IMR-90 (cell line): ENCODE measurements around the gene RNF130. TPM values are rescaled to one million over a fixed set of nuclear protein-coding genes. Genes with fewer than 3 reads are reported as not detected.

ENCODE experiments used
- ATAC-seq: fragments of 200-7000 bp; cut with Tn5 transposase; 2 replicates; pipeline ENCODE4 v1.9.1; 2020; ENCODE audit warnings: low read depth, mild to moderate bottlenecking, moderate library complexity
- BruUV-seq: library from RNA; stranded (reverse); fragments of 400-500 nt; replicated peaks from 2 replicates; lab custom pipeline; 2021; lab: Mats Ljungman, UMichigan
- CTCF ChIA-PET: fragments of 300-600 bp; formaldehyde crosslinking; extraction: SDS; loops from one replicate; lab custom pipeline; 2021; ENCODE audit warnings: antibody characterized with exemption; lab: Yijun Ruan, JAX
- POLR2A ChIA-PET: fragments of 300-600 bp; sonication (Branson Sonifier 250); formaldehyde crosslinking; loops from one replicate; lab custom pipeline; 2022; ENCODE audit warnings: antibody characterized with exemption; ENCODE audit not compliant: unreplicated experiment; lab: Charles Lee
- DNase-seq: peaks from one replicate; pipeline ENCODE4 v3.0.0; 2013
- H2AFZ ChIP-seq: replicated peaks from 2 replicates; pipeline ENCODE3; 2013; ENCODE audit warnings: low read length, mild to moderate bottlenecking; ENCODE audit not compliant: poor library complexity
- H2AK5ac ChIP-seq: 2 replicates; pipeline ENCODE4 v1.6.1; 2013; ENCODE audit warnings: low read depth, low read length, inconsistent platforms
- H2AK9ac ChIP-seq: replicated peaks from 2 replicates; pipeline ENCODE3; 2013; ENCODE audit warnings: mild to moderate bottlenecking, low read depth, low read length, moderate library complexity; ENCODE audit not compliant: poor library complexity
- H2BK120ac ChIP-seq: 2 replicates; pipeline ENCODE4 v1.6.1; 2013; ENCODE audit warnings: low read depth, low read length, inconsistent platforms
- H2BK15ac ChIP-seq: 3 replicates; pipeline ENCODE4 v1.6.1; 2013; ENCODE audit warnings: low read depth, low read length, inconsistent platforms
- H2BK20ac ChIP-seq: 2 replicates; pipeline ENCODE4 v1.6.1; 2013; ENCODE audit warnings: low read depth, mild to moderate bottlenecking, inconsistent platforms, low read length, moderate library complexity
- H2BK5ac ChIP-seq: 2 replicates; pipeline ENCODE4 v1.6.1; 2013; ENCODE audit warnings: mild to moderate bottlenecking, low read depth, low read length, inconsistent platforms; ENCODE audit not compliant: poor library complexity, severe bottlenecking
- H3K14ac ChIP-seq: replicated peaks from 2 replicates; pipeline ENCODE4 v1.6.1; 2013; ENCODE audit warnings: low read depth, low read length, inconsistent platforms
- H3K18ac ChIP-seq: 2 replicates; pipeline ENCODE4 v1.6.1; 2013; ENCODE audit warnings: low read depth, low read length, control low read depth
- H3K23ac ChIP-seq: 2 replicates; pipeline ENCODE4 v1.6.1; 2013; ENCODE audit warnings: low read depth, low read length, inconsistent platforms
- H3K27ac ChIP-seq: 2 replicates; pipeline ENCODE4 v1.5.1; 2013; ENCODE audit warnings: mild to moderate bottlenecking, control low read depth, low read length; ENCODE audit not compliant: insufficient read depth
- H3K27me3 ChIP-seq: 2 replicates; pipeline ENCODE4 v1.6.1; 2013; ENCODE audit warnings: low read length; ENCODE audit not compliant: control insufficient read depth, insufficient read depth
- H3K36me3 ChIP-seq: 2 replicates; pipeline ENCODE4 v1.6.1; 2013; ENCODE audit warnings: low read length, mixed read lengths; ENCODE audit not compliant: control insufficient read depth, insufficient read depth
- H3K4ac ChIP-seq: 2 replicates; pipeline ENCODE4 v1.6.1; 2013; ENCODE audit warnings: low read depth, low read length, inconsistent platforms
- H3K4me1 ChIP-seq: 2 replicates; pipeline ENCODE4 v1.6.1; 2013; ENCODE audit warnings: low read length, mixed read lengths; ENCODE audit not compliant: control insufficient read depth, insufficient read depth
- H3K4me2 ChIP-seq: 2 replicates; pipeline ENCODE4 v1.6.1; 2013; ENCODE audit warnings: low read depth, mild to moderate bottlenecking, control low read depth, low read length, moderate library complexity
- H3K4me3 ChIP-seq: 2 replicates; pipeline ENCODE4 v1.5.1; 2013; ENCODE audit warnings: low read depth, mild to moderate bottlenecking, control low read depth, low read length, moderate library complexity; ENCODE audit not compliant: insufficient read depth
- H3K56ac ChIP-seq: 2 replicates; pipeline ENCODE4 v1.6.1; 2013; ENCODE audit warnings: low read length, inconsistent platforms; ENCODE audit not compliant: insufficient read depth; ENCODE audit errors: extremely low read depth
- H3K79me1 ChIP-seq, 2 experiments: 2 replicates each; pipeline ENCODE4 v1.6.1; 2013; ENCODE audit warnings: low read length in 2 of 2, inconsistent platforms in 1 of 2, low read depth in 1 of 2
- H3K9ac ChIP-seq: 2 replicates; pipeline ENCODE4 v1.6.1; 2013; ENCODE audit warnings: low read depth, low read length, control low read depth
- H3K9me1 ChIP-seq: 2 replicates; pipeline ENCODE4 v1.6.1; 2013; ENCODE audit warnings: low read length, inconsistent platforms; ENCODE audit not compliant: insufficient read depth
- H3K9me3 ChIP-seq: 2 replicates; pipeline ENCODE4 v1.6.1; 2013; ENCODE audit warnings: low read length; ENCODE audit not compliant: control insufficient read depth, insufficient read depth
- H4K20me1 ChIP-seq: 2 replicates; pipeline ENCODE4 v1.6.1; 2013; ENCODE audit warnings: low read length, inconsistent platforms; ENCODE audit not compliant: insufficient read depth
- H4K5ac ChIP-seq: 2 replicates; pipeline ENCODE4 v1.6.1; 2013; ENCODE audit warnings: mild to moderate bottlenecking, low read depth, low read length, control low read depth
- H4K8ac ChIP-seq, 2 experiments: 2 replicates each; pipeline ENCODE4 v1.6.1; 2013; ENCODE audit warnings: low read depth in 2 of 2, low read length in 2 of 2, control low read depth in 1 of 2, inconsistent platforms in 1 of 2
- H4K91ac ChIP-seq: 2 replicates; pipeline ENCODE4 v1.6.1; 2013; ENCODE audit warnings: low read depth, low read length, inconsistent platforms; ENCODE audit not compliant: insufficient read depth
- MAFK ChIP-seq: IDR thresholded peaks from 2 replicates; pipeline ENCODE4 v1.6.1; 2012; ENCODE audit warnings: low read depth, low read length, improper control_type of control experiment
- MAZ ChIP-seq: IDR thresholded peaks from 2 replicates; pipeline ENCODE4 v1.6.1; 2012; ENCODE audit warnings: low read depth, mild to moderate bottlenecking, low read length, improper control_type of control experiment, moderate library complexity, borderline replicate concordance
- NFE2L2 ChIP-seq: fragments of 150-350 bp; IDR thresholded peaks from 2 replicates; pipeline ENCODE4 v1.6.1; 2016; ENCODE audit warnings: low read depth, mild to moderate bottlenecking, low read length
- POLR2A ChIP-seq: IDR thresholded peaks from 2 replicates; pipeline ENCODE4 v1.6.1; 2012; ENCODE audit warnings: mild to moderate bottlenecking, low read depth, low read length
- USF2 ChIP-seq: fragments of 150-350 bp; IDR thresholded peaks from 2 replicates; pipeline ENCODE4 v1.6.1; 2017; ENCODE audit warnings: mild to moderate bottlenecking, antibody characterized with exemption, low read length, low read depth
- WGBS, 2 experiments: methylation state at CpG; one replicate each; pipeline versions ENCODE4 v1.1.5 to v1.1.7; 2013; ENCODE audit warnings: missing lambda C conversion rate in 2 of 2; ENCODE audit not compliant: insufficient read length in 1 of 2; ENCODE audit errors: extremely low coverage in 2 of 2; 5-methylcytosine and 5-hydroxymethylcytosine counted together
- dilution Hi-C: fragments of 300-500 bp; cut with HindIII; formaldehyde crosslinking; loops from one replicate; pipeline ENCODE4 v1.14.3; 2018; ENCODE audit warnings: low sequenced_read_pairs; ENCODE audit not compliant: unreplicated experiment
- in situ Hi-C: fragments of 300-500 bp; cut with MboI; formaldehyde crosslinking; loops from 3 replicates; pipeline ENCODE4 v1.14.3; 2019; ENCODE audit warnings: low sequenced_read_pairs, inconsistent platforms, mixed read lengths
- intact Hi-C: fragments of 100-400 bp; cut with micrococcal nuclease; formaldehyde crosslinking; loops from 2 replicates; pipeline ENCODE4 v1.10.0; 2022
- polyA plus RNA-seq, 3 experiments: library from polyadenylated mRNA; depleted of rRNA; stranded (reverse); fragments of >200 nt; gene quantifications; 2 replicates each; pipeline ENCODE4 v1.2.3, GENCODE V29; 2012; ENCODE audit warnings: low replicate concordance in 1 of 3
- total RNA-seq: library from RNA; depleted of rRNA; stranded (reverse); fragments of >200 nt; gene quantifications from 2 replicates; pipeline ENCODE4 v1.2.3, GENCODE V29; 2012

Gene RNF130
- total and polyA plus RNA-seq, 2 of the 4 experiments (the other 2 are of a cell fraction): 12.9 to 21.7 TPM

GRCh38 chr5:179912951-179913350 lies 158.6 kb downstream of the RNF130 start:
- H3K4me2 ChIP-seq: no peak overlapping the region
- no peaks in the 10 kb centered on the region for H3K9me3 ChIP-seq
- dilution Hi-C loops (no loop called here), in situ Hi-C loops (no loop called here), intact Hi-C loops (no loop called here)
- no peak overlapping the region for H3K4ac ChIP-seq
- BruUV-seq: no TSS peak
- no peak overlapping the region for H3K56ac ChIP-seq
- no peaks in the 10 kb centered on the region; the same call in 1 of the 2 replicates for H3K27me3 ChIP-seq
- no peak overlapping the region for H3K4me3 ChIP-seq
- ChIA-PET CTCF (no interaction called here), POLR2A (interaction anchor here (0.5 kb wide), 1 partner anchor 568 kb away, joined by 9 read pairs; the partner anchor contains the start of gene ADAMTS2)
- H3K23ac ChIP-seq: no peak overlapping the region
- H2BK20ac ChIP-seq: no peak overlapping the region
- no peak overlapping the region for H2AK5ac ChIP-seq
- H3K36me3 ChIP-seq: no peaks in the 10 kb centered on the region
- no peaks in the 10 kb centered on the region for H3K79me1 ChIP-seq
- TF ChIP-seq MAZ: no peak
- no peak for TF ChIP-seq MAFK
- TF ChIP-seq USF2: no peak
- no peak for TF ChIP-seq NFE2L2
- no peak for TF ChIP-seq POLR2A
- H3K4me1 ChIP-seq: peaks cover 7% of the 10 kb centered on the region
- no peak overlapping the region for H2AFZ ChIP-seq
- H4K91ac ChIP-seq: no peak overlapping the region
- H4K8ac ChIP-seq: no peak overlapping the region
- no peak overlapping the region for H2BK5ac ChIP-seq
- no peak for DNase-seq
- no peak overlapping the region for H3K9ac ChIP-seq
- no peaks in the 10 kb centered on the region for H4K20me1 ChIP-seq
- no peak overlapping the region for H3K14ac ChIP-seq
- no peak overlapping the region for H3K27ac ChIP-seq
- H2BK120ac ChIP-seq: no peak overlapping the region
- WGBS, 2 experiments: 87% methylated on average over 3 of the region's 19 CpGs; no CpG with 5 or more reads in 1 of the 2 experiments
- no peak overlapping the region for H2BK15ac ChIP-seq
- H4K5ac ChIP-seq: no peak overlapping the region
- no peak overlapping the region for H3K18ac ChIP-seq
- no peak for ATAC-seq
- H2AK9ac ChIP-seq: no peak overlapping the region
- H3K9me1 ChIP-seq: peaks cover 5% of the 10 kb centered on the region
